ENCODE measurements around the gene RECQL.

- TF ChIP-seq MAFK (IDR thresholded peaks at IDR 0.05; ENCODE audit: low read depth, low read length) (no peak), POLR2A (IDR thresholded peaks at IDR 0.05; ENCODE audit: low read depth, low read length) (no peak), SMC3 (IDR thresholded peaks at IDR 0.05; ENCODE audit: low read depth, low read length) (no peak), MXI1 (IDR thresholded peaks at IDR 0.05; ENCODE audit: borderline replicate concordance, low read depth, low read length) (no peak), CEBPB (IDR thresholded peaks at IDR 0.05; ENCODE audit: low read depth, low read length) (no peak), RFX5 (IDR thresholded peaks at IDR 0.05; ENCODE audit: low read depth, low read length) (no peak), BHLHE40 (IDR thresholded peaks at IDR 0.05; ENCODE audit: low read depth, low read length) (no peak), FOS (IDR thresholded peaks at IDR 0.05; ENCODE audit: low read depth, low read length) (no peak)
- TF ChIP-seq, protein P1, sequence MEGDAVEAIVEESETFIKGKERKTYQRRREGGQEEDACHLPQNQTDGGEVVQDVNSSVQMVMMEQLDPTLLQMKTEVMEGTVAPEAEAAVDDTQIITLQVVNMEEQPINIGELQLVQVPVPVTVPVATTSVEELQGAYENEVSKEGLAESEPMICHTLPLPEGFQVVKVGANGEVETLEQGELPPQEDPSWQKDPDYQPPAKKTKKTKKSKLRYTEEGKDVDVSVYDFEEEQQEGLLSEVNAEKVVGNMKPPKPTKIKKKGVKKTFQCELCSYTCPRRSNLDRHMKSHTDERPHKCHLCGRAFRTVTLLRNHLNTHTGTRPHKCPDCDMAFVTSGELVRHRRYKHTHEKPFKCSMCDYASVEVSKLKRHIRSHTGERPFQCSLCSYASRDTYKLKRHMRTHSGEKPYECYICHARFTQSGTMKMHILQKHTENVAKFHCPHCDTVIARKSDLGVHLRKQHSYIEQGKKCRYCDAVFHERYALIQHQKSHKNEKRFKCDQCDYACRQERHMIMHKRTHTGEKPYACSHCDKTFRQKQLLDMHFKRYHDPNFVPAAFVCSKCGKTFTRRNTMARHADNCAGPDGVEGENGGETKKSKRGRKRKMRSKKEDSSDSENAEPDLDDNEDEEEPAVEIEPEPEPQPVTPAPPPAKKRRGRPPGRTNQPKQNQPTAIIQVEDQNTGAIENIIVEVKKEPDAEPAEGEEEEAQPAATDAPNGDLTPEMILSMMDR (conservative IDR thresholded peaks at IDR 0.05; ENCODE audit: low read depth, low read length): no peak
- TF ChIP-seq, protein P2, sequence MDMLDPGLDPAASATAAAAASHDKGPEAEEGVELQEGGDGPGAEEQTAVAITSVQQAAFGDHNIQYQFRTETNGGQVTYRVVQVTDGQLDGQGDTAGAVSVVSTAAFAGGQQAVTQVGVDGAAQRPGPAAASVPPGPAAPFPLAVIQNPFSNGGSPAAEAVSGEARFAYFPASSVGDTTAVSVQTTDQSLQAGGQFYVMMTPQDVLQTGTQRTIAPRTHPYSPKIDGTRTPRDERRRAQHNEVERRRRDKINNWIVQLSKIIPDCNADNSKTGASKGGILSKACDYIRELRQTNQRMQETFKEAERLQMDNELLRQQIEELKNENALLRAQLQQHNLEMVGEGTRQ (IDR thresholded peaks at IDR 0.05; ENCODE audit: low read depth, low read length): no peak
- TF ChIP-seq, protein P3, sequence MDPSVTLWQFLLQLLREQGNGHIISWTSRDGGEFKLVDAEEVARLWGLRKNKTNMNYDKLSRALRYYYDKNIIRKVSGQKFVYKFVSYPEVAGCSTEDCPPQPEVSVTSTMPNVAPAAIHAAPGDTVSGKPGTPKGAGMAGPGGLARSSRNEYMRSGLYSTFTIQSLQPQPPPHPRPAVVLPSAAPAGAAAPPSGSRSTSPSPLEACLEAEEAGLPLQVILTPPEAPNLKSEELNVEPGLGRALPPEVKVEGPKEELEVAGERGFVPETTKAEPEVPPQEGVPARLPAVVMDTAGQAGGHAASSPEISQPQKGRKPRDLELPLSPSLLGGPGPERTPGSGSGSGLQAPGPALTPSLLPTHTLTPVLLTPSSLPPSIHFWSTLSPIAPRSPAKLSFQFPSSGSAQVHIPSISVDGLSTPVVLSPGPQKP (IDR thresholded peaks at IDR 0.05; ENCODE audit: borderline replicate concordance, low read depth, low read length): no peak
Observed at GRCh38 chr12:21429994-21430393, 71.4 kb downstream of the RECQL start.
